Liver (tissue), 9 donors: ENCODE results near the gene SLC5A5. TPM values are rescaled to one million over a fixed set of nuclear protein-coding genes. Genes with fewer than 3 reads are reported as not detected.
A peak's percentile ranks its signal among the peaks of the same experiment; 100 is the strongest.

Experiments used
- DNase-seq: peaks from one replicate; pipeline ENCODE4 v3.0.0-alpha.2; 2017; ENCODE audit warnings: low spot score
- H3K27ac ChIP-seq, 2 donors: one replicate each; pipeline ENCODE4 v1.7.0; 2013; ENCODE audit warnings: inconsistent platforms in 2 of 2, low read length in 2 of 2, control low read depth in 1 of 2, low read depth in 1 of 2, mild to moderate bottlenecking in 1 of 2
- H3K27me3 ChIP-seq, 4 donors: one replicate each; pipeline versions ENCODE4 v1.6.1 to v1.7.0; 2013; ENCODE audit warnings: low read length in 3 of 4, inconsistent platforms in 1 of 4, mild to moderate bottlenecking in 1 of 4, moderate library complexity in 1 of 4; ENCODE audit not compliant: control insufficient read depth in 4 of 4, insufficient read depth in 4 of 4
- H3K36me3 ChIP-seq, 4 donors: one replicate each; pipeline versions ENCODE4 v1.6.1 to v1.7.0; 2013; ENCODE audit warnings: low read length in 3 of 4, mild to moderate bottlenecking in 3 of 4, low read depth in 1 of 4, moderate library complexity in 1 of 4; ENCODE audit not compliant: control insufficient read depth in 4 of 4, insufficient read depth in 3 of 4
- H3K4me1 ChIP-seq, 4 donors: one replicate each; pipeline versions ENCODE4 v1.6.1 to v1.7.0; 2013; ENCODE audit warnings: low read length in 3 of 4, mild to moderate bottlenecking in 3 of 4, moderate library complexity in 1 of 4; ENCODE audit not compliant: control insufficient read depth in 4 of 4, insufficient read depth in 4 of 4
- H3K4me3 ChIP-seq, 3 donors: one replicate each; pipeline versions ENCODE4 v1.6.1 to v1.7.0; 2013; ENCODE audit warnings: low read length in 3 of 3, control low read depth in 1 of 3, low read depth in 1 of 3, mild to moderate bottlenecking in 1 of 3
- H3K9ac ChIP-seq, 2 donors: one replicate each; pipeline ENCODE4 v1.7.0; 2013; ENCODE audit warnings: low read length in 2 of 2, mild to moderate bottlenecking in 2 of 2, moderate library complexity in 2 of 2, control low read depth in 1 of 2, low read depth in 1 of 2
- H3K9me3 ChIP-seq, 4 donors: one replicate each; pipeline versions ENCODE4 v1.6.1 to v1.7.0; 2013; ENCODE audit warnings: low read length in 3 of 4; ENCODE audit not compliant: control insufficient read depth in 4 of 4
- ATF3 ChIP-seq: IDR thresholded peaks from 2 replicates; pipeline ENCODE4 v1.6.1; 2016; ENCODE audit warnings: antibody characterized with exemption
- CTCF ChIP-seq: fragments of 150-350 bp; IDR thresholded peaks from 2 replicates; pipeline ENCODE4 v1.5.1; 2017; ENCODE audit warnings: improper control_type of control experiment, low read depth, low read length; ENCODE audit not compliant: missing input control
- EGR1 ChIP-seq, 2 donors: IDR thresholded peaks; 2 replicates each; pipeline ENCODE4 v1.6.1; 2016 to 2018; ENCODE audit warnings: antibody characterized with exemption in 2 of 2, low read depth in 2 of 2
- FOXA1 ChIP-seq: IDR thresholded peaks from 2 replicates; pipeline ENCODE4 v1.6.1; 2016; ENCODE audit warnings: antibody characterized with exemption
- FOXA2 ChIP-seq: IDR thresholded peaks from 2 replicates; pipeline ENCODE4 v1.6.1; 2016; ENCODE audit warnings: antibody characterized with exemption
- GABPA ChIP-seq, 2 donors: IDR thresholded peaks in 1 of 2; conservative IDR thresholded peaks in 1 of 2; 2 replicates each; pipeline ENCODE4 v1.6.1; 2016; ENCODE audit warnings: antibody characterized with exemption in 2 of 2, mild to moderate bottlenecking in 1 of 2, moderate library complexity in 1 of 2
- HNF4A ChIP-seq, 2 donors: conservative IDR thresholded peaks; 2 replicates each; pipeline ENCODE4 v1.6.1; 2016; ENCODE audit warnings: antibody characterized with exemption in 2 of 2, mild to moderate bottlenecking in 2 of 2
- JUND ChIP-seq, 2 donors: IDR thresholded peaks; 2 replicates each; pipeline ENCODE4 v1.6.1; 2016; ENCODE audit warnings: antibody characterized with exemption in 2 of 2
- RAD21 ChIP-seq, 2 donors: IDR thresholded peaks; 2 replicates each; pipeline ENCODE4 v1.6.1; 2016; ENCODE audit warnings: antibody characterized with exemption in 2 of 2, mild to moderate bottlenecking in 2 of 2
- REST ChIP-seq: IDR thresholded peaks from 2 replicates; pipeline ENCODE4 v1.6.1; 2016; ENCODE audit warnings: antibody characterized with exemption, mild to moderate bottlenecking
- SP1 ChIP-seq: IDR thresholded peaks from 2 replicates; pipeline ENCODE4 v1.6.1; 2018; ENCODE audit warnings: antibody characterized with exemption, mild to moderate bottlenecking
- TAF1 ChIP-seq: conservative IDR thresholded peaks from 2 replicates; pipeline ENCODE4 v1.6.1; 2016; ENCODE audit warnings: antibody characterized with exemption, mild to moderate bottlenecking
- ZBTB33 ChIP-seq: IDR thresholded peaks from 2 replicates; pipeline ENCODE4 v1.6.1; 2016; ENCODE audit warnings: antibody characterized with exemption
- WGBS: extraction: QIAGEN DNeasy Blood & Tissue Kit; methylation state at CpG from one replicate; pipeline ENCODE4 v1.1.7; 2013; 5-methylcytosine and 5-hydroxymethylcytosine counted together
- polyA plus RNA-seq, 2 donors: library from polyadenylated mRNA; stranded (reverse) in 1 of 2; unstranded in 1 of 2; fragments of 200-250 nt in 1 of 2; fragments of >200 nt in 1 of 2; fragmentation: Nextera tagmentation in 1 of 2; extraction: Ambion mirVana in 1 of 2; gene quantifications; one replicate each; pipeline versions ENCODE4 v1.2.1 to v1.2.3, GENCODE V29; 2013 to 2015
- total RNA-seq, 2 donors: library from RNA; depleted of rRNA; stranded (reverse); fragments of >200 nt; gene quantifications; one replicate each; pipeline ENCODE4 v1.2.3, GENCODE V29; 2014
- donor health status: healthy.
- donor health status: healthy.
- donor health status: healthy.
- donor health status: healthy.
- donor health status: healthy.

Gene SLC5A5
- total and polyA plus RNA-seq, 4 donors: 0.09 TPM; not detected in 3

GRCh38 chr19:17843908-17844490 lies 27.7 kb upstream of the SLC5A5 start:
- H3K27me3 ChIP-seq: peaks cover 0 to 7% (median 0%) of the 10 kb centered on the region in 4 donors

GRCh38 chr19:17846146-17846545 lies 25.6 kb upstream of the SLC5A5 start:
- TF ChIP-seq FOXA1 (no peak), ATF3 (no peak), SP1 (no peak), TAF1 (no peak), ZBTB33 (no peak)
- peaks cover 0 to 1% (median 0%) of the 10 kb centered on the region in 4 donors for H3K36me3 ChIP-seq
- no peak for DNase-seq
- WGBS: 74% methylated on average over 8 of the region's 8 CpGs
- peaks cover 0 to 5% (median 0%) of the 10 kb centered on the region in 4 donors for H3K4me1 ChIP-seq
- H3K27ac ChIP-seq: no peak overlapping the region
- H3K9me3 ChIP-seq: peaks cover 0 to 2% (median 0%) of the 10 kb centered on the region in 4 donors
- no peak overlapping the region for H3K4me3 ChIP-seq
- peaks cover 0 to 7% (median 0%) of the 10 kb centered on the region in 4 donors for H3K27me3 ChIP-seq
- no peak overlapping the region for H3K9ac ChIP-seq

More at GRCh38 chr19:17843908-17844490, 27.7 kb upstream of the SLC5A5 start:
- TF ChIP-seq CTCF: no peak
- DNase-seq: no peak
- Histone ChIP-seq H3K27ac (no peak overlapping the region), H3K4me1 (peaks cover 0 to 5% (median 0%) of the 10 kb centered on the region in 4 donors), H3K9ac (no peak overlapping the region), H3K4me3 (no peak overlapping the region), H3K36me3 (peaks cover 0 to 1% (median 0%) of the 10 kb centered on the region in 4 donors), H3K9me3 (peaks cover 0 to 2% (median 0%) of the 10 kb centered on the region in 4 donors)
- WGBS: 87% methylated on average over 14 of the region's 14 CpGs

- peak within 1 kb of the TSS; percentile 70 to 78 for H3K27ac ChIP-seq
- peak within 1 kb of the TSS in 1 of 2 donors; percentile 39 for H3K9ac ChIP-seq
- peak; percentile 46 for DNase-seq
- TF ChIP-seq CTCF (no peak), RAD21 (IDR thresholded peaks at IDR 0.05) (no peak), ATF3 (no peak), EGR1 (IDR thresholded peaks at IDR 0.05; ENCODE audit: low read depth in 2 of 2) (no peak), GABPA (IDR thresholded peaks at IDR 0.05 in 1 of 2, conservative IDR thresholded peaks at IDR 0.05 in 1 of 2) (no peak), FOXA1 (no peak), TAF1 (no peak), HNF4A (conservative IDR thresholded peaks at IDR 0.05) (no peak), SP1 (no peak), JUND (IDR thresholded peaks at IDR 0.05) (no peak), FOXA2 (no peak), REST (no peak)
Measured at GRCh38 chr19:17847538-17848366, 24.0 kb upstream of the SLC5A5 start, which contains the start of gene JAK3. Gene JAK3, minus strand, starts transcription at chr19:17847982. Its CDS starts 3,565 bp downstream, at chr19:17844417.

More at GRCh38 chr19:17847538-17848366, 24.0 kb upstream of the SLC5A5 start, which contains the start of gene JAK3:
- WGBS: 10% methylated on average over 40 of the region's 40 CpGs
- H3K9me3 ChIP-seq: no peaks in the 10 kb centered on the region
- peaks cover 0 to 2% (median 0%) of the 10 kb centered on the region in 4 donors for H3K27me3 ChIP-seq
- H3K4me3 ChIP-seq: peak within 1 kb of the TSS; percentile 28 to 49 (median 43)
- no peaks in the 10 kb centered on the region for H3K36me3 ChIP-seq
- H3K4me1 ChIP-seq: no peaks in the 10 kb centered on the region
